Osteoblast (primary cell): Measurements from ENCODE around the gene LHFPL4. TPM values are rescaled to one million over a fixed set of nuclear protein-coding genes. Genes with fewer than 3 reads are reported as not detected.
A peak's percentile ranks its signal among the peaks of the same experiment; 100 is the strongest.

Experiments used
- DNase-seq: peaks from one replicate; pipeline ENCODE4 v3.0.0; 2011; ENCODE audit warnings: low spot score, mixed read lengths; ENCODE audit not compliant: insufficient read length; ENCODE audit errors: missing footprints
- H2AFZ ChIP-seq: 2 replicates; pipeline ENCODE4 v1.6.0; 2011; ENCODE audit warnings: mild to moderate bottlenecking, low read length
- H3K27ac ChIP-seq: 2 replicates; pipeline ENCODE4 v1.5.1; 2011; ENCODE audit warnings: mild to moderate bottlenecking, low read depth, low read length, moderate library complexity
- H3K27me3 ChIP-seq: 2 replicates; pipeline ENCODE4 v1.6.0; 2012; ENCODE audit warnings: mild to moderate bottlenecking, control low read depth, inconsistent platforms, low read length, moderate library complexity; ENCODE audit not compliant: insufficient read depth
- H3K36me3 ChIP-seq: 2 replicates; pipeline ENCODE4 v1.5.1; 2011; ENCODE audit warnings: mild to moderate bottlenecking, low read length, control low read depth, moderate library complexity; ENCODE audit not compliant: insufficient read depth
- H3K4me1 ChIP-seq: 2 replicates; pipeline ENCODE4 v1.5.1; 2011; ENCODE audit warnings: mild to moderate bottlenecking, low read length, control low read depth, moderate library complexity; ENCODE audit not compliant: insufficient read depth
- H3K4me2 ChIP-seq: 2 replicates; pipeline ENCODE4 v1.6.0; 2011; ENCODE audit warnings: mild to moderate bottlenecking, low read length; ENCODE audit not compliant: insufficient read depth
- H3K4me3 ChIP-seq: fragments of 200-600 bp; sonication (generic); 3 replicates; pipeline ENCODE4 v1.5.1; 2012; ENCODE audit warnings: mild to moderate bottlenecking, low read length, inconsistent platforms; ENCODE audit not compliant: insufficient read depth
- H3K79me2 ChIP-seq: 2 replicates; pipeline ENCODE4 v1.6.0; 2012; ENCODE audit warnings: mild to moderate bottlenecking, low read length, control low read depth, inconsistent platforms; ENCODE audit not compliant: insufficient read depth
- H3K9me3 ChIP-seq: 2 replicates; pipeline ENCODE4 v1.5.1; 2011; ENCODE audit warnings: low read depth, low read length, control low read depth
- H4K20me1 ChIP-seq: 2 replicates; pipeline ENCODE4 v1.6.0; 2012; ENCODE audit warnings: mild to moderate bottlenecking, low read length, control low read depth; ENCODE audit not compliant: insufficient read depth
- CTCF ChIP-seq: IDR thresholded peaks from 2 replicates; pipeline ENCODE4 v1.5.1; 2011; ENCODE audit warnings: mild to moderate bottlenecking, low read depth, low read length, moderate library complexity; ENCODE audit errors: extremely low read depth
- total RNA-seq: library from RNA; depleted of rRNA; stranded (reverse); fragments of >200 nt; gene quantifications from 2 replicates; pipeline ENCODE4 v1.2.3, GENCODE V29; 2012

The LHFPL4 gene
- total RNA-seq, 1 donor = not detected

GRCh38 chr3:9448643-9449042, 105.0 kb downstream of the LHFPL4 start:
- TF ChIP-seq CTCF = no peak
- H4K20me1 ChIP-seq = peaks cover 2% of the 10 kb centered on the region
- H3K4me2 ChIP-seq = no peak overlapping the region
- peaks cover 65% of the 10 kb centered on the region for H3K79me2 ChIP-seq
- H3K9me3 ChIP-seq = no peaks in the 10 kb centered on the region
- H3K4me3 ChIP-seq = no peak overlapping the region
- no peak overlapping the region for H2AFZ ChIP-seq
- H3K36me3 ChIP-seq = peaks cover 94% of the 10 kb centered on the region
- H3K27ac ChIP-seq = peak overlapping the region; percentile 30
- DNase-seq = no peak
- no peaks in the 10 kb centered on the region for H3K27me3 ChIP-seq
- no peaks in the 10 kb centered on the region for H3K4me1 ChIP-seq

Other genes starting within 250 kb of the LHFPL4 start
- 42.1 and 42.7 TPM in 2 replicates for gene THUMPD3, start 190.8 kb downstream of the LHFPL4 start, total RNA-seq
- 103 and 106 TPM in 2 replicates for gene SETD5, start 156.2 kb downstream of the LHFPL4 start, total RNA-seq
- gene MTMR14, start 95.7 kb upstream of the LHFPL4 start, total RNA-seq = 47.1 and 47.4 TPM in 2 replicates
- not detected in 2 replicates for gene CPNE9, start 150.0 kb upstream of the LHFPL4 start, total RNA-seq
- 14.1 and 14.5 TPM in 2 replicates for gene BRPF1, start 177.9 kb upstream of the LHFPL4 start, total RNA-seq
- 24.8 and 25.7 TPM in 2 replicates for gene OGG1, start 196.1 kb upstream of the LHFPL4 start, total RNA-seq
- gene CAMK1, start 216.1 kb upstream of the LHFPL4 start, total RNA-seq = 22.1 and 25.9 TPM in 2 replicates
- 88.4 and 102 TPM in 2 replicates for gene TADA3, start 238.7 kb upstream of the LHFPL4 start, total RNA-seq
- 203 and 222 TPM in 2 replicates for gene ARPC4, start 239.3 kb upstream of the LHFPL4 start, total RNA-seq